ENCODE measurements around the gene PRAMEF20.
"Not testable (repeated sequence)": the region's sequence is repeated elsewhere in the genome, so short reads cannot be mapped to it uniquely, and the experiment has no call there.

PRAMEF20 gene

DNA sequence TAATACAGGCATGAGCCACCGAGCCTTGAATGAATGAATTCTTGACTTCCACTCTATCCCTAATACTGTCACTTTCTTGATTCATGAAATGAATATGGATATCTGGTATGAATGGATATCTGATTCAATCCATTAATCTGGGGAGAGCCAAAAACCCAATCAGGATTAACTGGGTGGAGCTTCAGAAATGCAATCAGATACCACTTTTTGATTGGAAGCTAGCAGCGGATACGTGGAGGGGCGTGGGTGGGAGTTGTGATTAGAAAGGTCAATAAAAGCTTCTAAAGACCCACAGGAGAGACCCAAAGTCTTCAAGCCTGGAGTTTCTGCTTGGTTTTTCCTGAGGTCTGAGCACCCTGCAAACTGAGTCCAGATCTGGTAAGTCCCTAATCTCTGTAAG is at the start of gene PRAMEF20:
TSS of gene PRAMEF20 (plus strand) at position 301 of the 400 bp plus-strand sequence. CDS start 5,905 bp downstream, outside the sequence.
- DNase-seq (ENCODE audit: low read depth); H3K4me3 ChIP-seq (ENCODE audit: control insufficient read depth, low read depth, low read length): not testable (repeated sequence)

DNA sequence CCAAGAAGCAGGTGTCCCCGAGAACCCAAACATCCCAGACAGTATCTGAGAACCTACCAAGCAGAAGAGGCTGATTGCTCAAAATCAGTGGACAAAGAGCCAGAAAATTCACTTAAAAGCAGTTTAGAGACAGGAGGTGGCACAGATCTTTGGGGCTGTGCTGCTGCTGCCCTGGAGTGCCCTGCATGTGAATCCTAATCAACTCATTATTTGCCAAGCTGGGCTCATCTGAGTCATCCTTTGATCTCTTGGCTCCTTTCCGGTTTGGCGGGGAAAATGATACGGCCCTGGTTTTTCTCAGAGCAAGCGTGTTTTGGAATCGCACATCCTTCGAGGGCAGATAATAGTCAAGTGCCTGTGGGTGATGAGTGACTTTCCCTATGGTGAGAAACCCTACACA is 47.9 kb upstream of the PRAMEF20 start:
- not testable (repeated sequence) for DNase-seq (ENCODE audit: low read depth); H3K4me3 ChIP-seq (ENCODE audit: control insufficient read depth, low read depth, low read length)

DNA sequence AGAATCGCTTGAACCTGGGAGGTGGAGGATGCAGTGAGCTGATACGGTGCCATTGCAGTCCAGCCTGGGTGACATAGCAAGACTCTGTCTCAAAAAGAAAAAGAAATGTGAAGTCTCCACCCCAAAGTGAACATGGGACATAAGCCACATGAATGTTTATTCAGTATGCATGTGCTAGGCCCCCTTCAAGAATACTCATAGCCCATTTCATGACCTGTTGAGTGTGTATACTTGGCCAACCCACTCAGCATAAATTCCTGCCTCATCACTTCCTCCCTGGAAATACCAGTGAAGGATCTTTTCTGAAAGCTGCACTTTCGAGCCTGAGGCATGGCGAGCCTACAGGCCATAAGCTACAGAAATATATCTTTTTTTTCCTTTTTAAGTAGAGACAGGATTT is 45.3 kb upstream of the PRAMEF20 start:
- not testable (repeated sequence) for DNase-seq (ENCODE audit: low read depth); H3K4me3 ChIP-seq (ENCODE audit: control insufficient read depth, low read depth, low read length)

DNA sequence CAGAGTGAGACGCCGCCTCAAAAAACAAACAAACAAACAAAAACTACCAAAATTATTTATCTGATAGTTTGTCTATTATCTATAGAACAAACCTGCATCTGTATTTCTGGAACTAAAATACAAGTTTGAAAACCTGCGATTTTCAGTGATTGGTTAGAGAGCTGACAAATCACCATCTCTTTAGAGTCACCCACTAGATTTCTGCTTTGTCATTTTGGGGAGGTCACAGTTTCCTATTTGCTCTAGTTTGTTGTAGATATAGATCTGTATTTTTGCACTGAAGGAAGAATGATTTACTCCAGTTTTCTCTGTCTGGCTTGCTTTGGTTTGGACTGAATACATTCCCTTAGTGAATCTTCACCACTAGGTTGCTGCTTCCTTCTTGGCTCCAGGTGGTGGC is 43.7 kb upstream of the PRAMEF20 start:
- not testable (repeated sequence) for DNase-seq (ENCODE audit: low read depth); H3K4me3 ChIP-seq (ENCODE audit: control insufficient read depth, low read depth, low read length)

DNA sequence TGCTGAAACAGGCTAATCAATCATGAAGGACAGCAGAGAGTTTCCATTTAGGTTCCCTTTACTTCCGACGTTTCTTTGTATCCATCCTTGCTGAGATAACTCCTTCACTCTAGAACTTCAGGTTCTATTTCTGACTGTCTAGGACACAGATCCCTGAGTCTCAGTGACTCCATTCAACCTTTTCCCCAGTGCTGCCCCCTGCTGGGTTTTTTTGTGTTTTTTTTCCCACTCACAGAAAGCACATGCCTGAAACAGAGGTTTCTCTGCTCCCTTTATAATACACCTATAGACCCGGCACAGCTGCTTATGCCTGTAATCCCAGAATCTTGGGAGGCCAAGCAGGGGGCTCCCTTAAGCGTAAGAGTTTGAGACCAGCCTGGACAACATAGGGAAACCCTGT is 41.7 kb upstream of the PRAMEF20 start:
- DNase-seq (ENCODE audit: low read depth); H3K4me3 ChIP-seq (ENCODE audit: control insufficient read depth, low read depth, low read length): not testable (repeated sequence)
- TF ChIP-seq, protein P1, sequence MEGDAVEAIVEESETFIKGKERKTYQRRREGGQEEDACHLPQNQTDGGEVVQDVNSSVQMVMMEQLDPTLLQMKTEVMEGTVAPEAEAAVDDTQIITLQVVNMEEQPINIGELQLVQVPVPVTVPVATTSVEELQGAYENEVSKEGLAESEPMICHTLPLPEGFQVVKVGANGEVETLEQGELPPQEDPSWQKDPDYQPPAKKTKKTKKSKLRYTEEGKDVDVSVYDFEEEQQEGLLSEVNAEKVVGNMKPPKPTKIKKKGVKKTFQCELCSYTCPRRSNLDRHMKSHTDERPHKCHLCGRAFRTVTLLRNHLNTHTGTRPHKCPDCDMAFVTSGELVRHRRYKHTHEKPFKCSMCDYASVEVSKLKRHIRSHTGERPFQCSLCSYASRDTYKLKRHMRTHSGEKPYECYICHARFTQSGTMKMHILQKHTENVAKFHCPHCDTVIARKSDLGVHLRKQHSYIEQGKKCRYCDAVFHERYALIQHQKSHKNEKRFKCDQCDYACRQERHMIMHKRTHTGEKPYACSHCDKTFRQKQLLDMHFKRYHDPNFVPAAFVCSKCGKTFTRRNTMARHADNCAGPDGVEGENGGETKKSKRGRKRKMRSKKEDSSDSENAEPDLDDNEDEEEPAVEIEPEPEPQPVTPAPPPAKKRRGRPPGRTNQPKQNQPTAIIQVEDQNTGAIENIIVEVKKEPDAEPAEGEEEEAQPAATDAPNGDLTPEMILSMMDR (conservative IDR thresholded peaks at IDR 0.05; ENCODE audit: control insufficient read depth, insufficient read depth, low read depth, low read length) = peak; percentile 3

DNA sequence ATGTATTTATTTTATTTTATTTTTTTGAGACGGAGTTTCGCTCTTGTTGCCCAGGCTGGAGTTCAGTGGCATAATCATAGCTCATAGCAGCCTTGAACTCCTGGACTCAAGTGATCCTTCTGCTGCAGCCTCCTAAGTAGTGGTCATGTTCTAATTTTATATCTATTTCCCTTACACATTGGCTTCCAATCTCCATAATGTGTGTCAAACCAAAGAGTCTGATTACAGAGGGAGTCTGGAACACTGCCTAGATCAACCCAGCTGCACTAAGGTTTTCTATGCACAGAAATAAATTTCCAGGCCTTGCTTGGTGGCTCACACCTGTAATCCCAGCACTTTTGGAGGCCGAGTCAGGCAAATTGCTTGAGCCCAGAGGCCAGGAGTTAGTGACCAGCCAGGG is 31.3 kb upstream of the PRAMEF20 start:
- not testable (repeated sequence) for DNase-seq (ENCODE audit: low read depth); H3K4me3 ChIP-seq (ENCODE audit: control insufficient read depth, low read depth, low read length)

DNA sequence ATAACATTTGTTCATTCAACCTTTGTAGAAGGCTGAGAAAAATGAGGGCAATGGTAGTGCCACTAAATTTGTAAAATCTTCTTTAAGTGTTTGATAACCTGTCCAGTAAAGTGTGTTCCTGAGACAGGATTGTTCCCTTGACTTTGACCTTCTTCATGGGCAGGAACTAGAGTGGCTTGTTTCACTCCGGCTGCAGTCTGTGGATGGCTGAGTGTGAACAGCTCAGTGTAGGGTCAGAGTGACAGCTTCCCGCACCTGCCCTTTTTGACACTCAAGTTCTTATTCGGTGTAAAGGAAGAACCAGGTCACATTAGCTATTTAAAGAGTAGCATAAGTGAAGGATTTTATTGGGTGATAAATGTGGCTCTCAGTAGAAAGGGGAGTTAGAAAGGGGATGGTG is 29.9 kb upstream of the PRAMEF20 start:
- DNase-seq (ENCODE audit: low read depth); H3K4me3 ChIP-seq (ENCODE audit: control insufficient read depth, low read depth, low read length): not testable (repeated sequence)

DNA sequence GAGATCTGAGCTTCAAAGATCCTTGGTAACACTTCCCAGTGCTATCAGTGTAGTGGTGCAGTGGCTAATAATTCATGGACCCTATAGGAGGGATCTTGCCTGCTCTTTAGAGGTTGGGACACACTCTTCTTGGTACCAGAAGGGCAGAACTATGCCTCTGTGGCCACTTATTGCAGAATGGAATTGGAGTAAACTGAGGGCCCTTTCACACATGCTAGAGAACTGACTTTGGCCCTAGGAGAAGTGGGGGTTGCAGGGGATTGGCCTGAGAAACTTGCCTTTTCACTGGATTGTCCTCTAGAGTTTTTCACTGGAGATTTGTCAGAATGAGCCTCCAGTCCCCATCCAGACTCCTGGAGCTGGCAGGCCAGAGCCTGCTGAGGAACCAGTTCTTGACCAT is 20.9 kb upstream of the PRAMEF20 start, which contains the start of gene PRAMEF17:
TSS of gene PRAMEF17 (plus strand) at position 301 of the 400 bp plus-strand sequence. CDS start at position 327, 26 bp downstream.
- DNase-seq (ENCODE audit: low read depth); H3K4me3 ChIP-seq (ENCODE audit: control insufficient read depth, low read depth, low read length): not testable (repeated sequence)

DNA sequence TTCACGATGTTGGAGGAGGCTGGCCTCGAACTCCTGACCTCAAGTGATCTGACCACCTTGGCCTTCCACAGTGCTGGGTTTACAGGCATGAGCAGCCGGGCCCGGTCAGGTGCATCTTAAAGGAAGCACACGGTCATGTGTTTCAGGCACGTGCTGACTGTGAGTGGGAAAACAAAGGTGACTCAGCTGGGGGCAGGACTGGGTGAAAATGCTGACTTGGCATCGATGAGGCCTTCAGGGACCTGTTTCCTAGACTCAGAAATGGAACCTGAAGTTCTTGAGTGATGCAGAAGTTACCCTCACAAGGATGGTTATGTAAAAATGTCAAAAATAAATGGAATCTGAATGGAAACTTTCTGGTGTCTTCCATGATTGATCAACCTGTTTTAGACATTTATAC is 17.2 kb upstream of the PRAMEF20 start:
- H3K4me3 ChIP-seq (ENCODE audit: control insufficient read depth, low read depth, low read length); DNase-seq (ENCODE audit: low read depth): not testable (repeated sequence)

DNA sequence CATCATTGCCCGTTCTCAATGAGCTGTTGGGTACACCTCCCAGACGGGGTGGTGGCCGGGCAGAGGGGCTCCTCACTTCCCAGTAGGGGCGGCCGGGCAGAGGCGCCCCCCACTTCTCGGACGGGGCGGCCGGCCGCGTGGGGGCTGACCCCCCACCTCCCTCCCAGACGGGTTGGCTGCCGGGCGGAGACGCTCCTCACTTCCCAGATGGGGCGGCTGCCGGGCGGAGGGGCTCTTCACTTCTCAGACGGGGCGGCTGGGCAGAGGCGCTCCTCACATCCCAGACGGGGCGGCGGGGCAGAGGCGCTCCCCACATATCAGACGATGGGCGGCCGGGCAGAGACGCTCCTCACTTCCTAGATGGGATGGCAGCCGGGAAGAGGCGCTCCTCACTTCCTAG is 15.5 kb upstream of the PRAMEF20 start:
- not testable (repeated sequence) for DNase-seq (ENCODE audit: low read depth); H3K4me3 ChIP-seq (ENCODE audit: control insufficient read depth, low read depth, low read length)

DNA sequence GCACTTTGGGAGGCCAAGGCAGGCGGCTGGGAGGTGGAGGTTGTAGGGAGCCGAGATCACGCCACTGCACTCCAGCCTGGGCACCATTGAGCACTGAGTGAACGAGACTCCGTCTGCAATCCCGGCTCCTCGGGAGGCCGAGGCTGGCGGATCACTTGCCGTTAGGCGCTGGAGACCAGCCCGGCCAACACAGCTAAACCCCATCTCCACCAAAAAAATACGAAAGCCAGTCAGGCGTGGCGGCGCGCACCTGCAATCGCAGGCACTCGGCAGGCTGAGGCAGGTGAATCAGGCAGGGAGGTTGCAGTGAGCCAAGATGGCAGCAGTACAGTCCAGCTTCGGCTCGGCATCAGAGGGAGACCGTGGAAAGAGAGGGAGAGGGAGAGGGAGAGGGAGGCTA is 14.9 kb upstream of the PRAMEF20 start:
- H3K4me3 ChIP-seq (ENCODE audit: control insufficient read depth, low read depth, low read length); DNase-seq (ENCODE audit: low read depth): not testable (repeated sequence)

DNA sequence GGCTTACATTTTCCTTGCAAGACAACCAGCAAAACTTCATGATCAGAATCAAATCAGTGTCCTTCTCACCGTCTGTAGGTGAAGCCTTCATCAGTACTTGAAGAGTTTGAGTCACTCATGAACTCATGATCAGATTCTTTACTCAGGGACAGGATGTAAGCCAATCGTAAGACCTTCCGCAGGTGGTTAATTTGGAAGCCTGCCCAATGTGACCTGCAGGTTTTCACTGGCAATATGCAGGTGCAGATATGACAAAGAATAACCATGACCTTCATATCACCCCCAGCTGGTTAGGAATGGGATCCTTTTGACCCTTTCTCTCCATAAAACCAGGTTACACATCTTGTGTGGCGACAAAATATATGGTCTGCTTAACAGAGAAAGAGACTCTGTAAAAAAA is 2.4 kb upstream of the PRAMEF20 start:
- DNase-seq (ENCODE audit: low read depth) = no peak
- TF ChIP-seq, protein P1 (conservative IDR thresholded peaks at IDR 0.05; ENCODE audit: control insufficient read depth, insufficient read depth, low read depth, low read length) = no peak

DNA sequence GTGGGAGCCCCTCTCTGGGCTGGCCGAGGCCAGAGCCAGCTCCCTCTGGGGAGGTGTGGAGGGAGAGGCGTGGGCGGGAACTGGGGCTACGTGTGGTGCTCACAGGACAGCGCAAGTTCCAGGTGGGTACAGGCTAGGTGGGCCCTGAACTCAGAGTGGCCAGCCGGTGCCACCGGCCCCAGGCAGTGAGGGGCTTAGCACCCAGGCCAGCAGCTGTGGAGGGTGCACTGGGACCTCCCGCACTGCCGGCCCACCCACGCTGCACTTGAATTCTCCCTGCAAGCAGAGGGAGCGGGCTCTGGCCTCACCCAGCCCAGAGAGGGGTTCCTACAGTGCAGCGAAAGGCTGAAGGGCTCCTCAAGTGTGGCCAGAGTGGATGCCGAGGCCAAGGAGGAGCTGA is 20.2 kb downstream of the PRAMEF20 start:
- TF ChIP-seq, protein P1 (conservative IDR thresholded peaks at IDR 0.05; ENCODE audit: control insufficient read depth, insufficient read depth, low read depth, low read length) = no peak
- no peak for DNase-seq (ENCODE audit: low read depth)
- no peak overlapping the region for H3K4me3 ChIP-seq (ENCODE audit: control insufficient read depth, low read depth, low read length)

More for the DNA sequence above, 2.4 kb upstream of the PRAMEF20 start:
- H3K4me3 ChIP-seq (ENCODE audit: control insufficient read depth, low read depth, low read length) = no peak overlapping the region

Measured in fibroblast of mammary gland (primary cell).